ENCODE data around the gene WDR70. TPM values are rescaled to one million over a fixed set of nuclear protein-coding genes. Genes with fewer than 3 reads are reported as not detected.
"Not testable (repeated sequence)": the region's sequence is repeated elsewhere in the genome, so short reads cannot be mapped to it uniquely, and the experiment has no call there.

The WDR70 gene
- total RNA-seq, 1 donor from 2014 or later, result 49.6 TPM

DNA sequence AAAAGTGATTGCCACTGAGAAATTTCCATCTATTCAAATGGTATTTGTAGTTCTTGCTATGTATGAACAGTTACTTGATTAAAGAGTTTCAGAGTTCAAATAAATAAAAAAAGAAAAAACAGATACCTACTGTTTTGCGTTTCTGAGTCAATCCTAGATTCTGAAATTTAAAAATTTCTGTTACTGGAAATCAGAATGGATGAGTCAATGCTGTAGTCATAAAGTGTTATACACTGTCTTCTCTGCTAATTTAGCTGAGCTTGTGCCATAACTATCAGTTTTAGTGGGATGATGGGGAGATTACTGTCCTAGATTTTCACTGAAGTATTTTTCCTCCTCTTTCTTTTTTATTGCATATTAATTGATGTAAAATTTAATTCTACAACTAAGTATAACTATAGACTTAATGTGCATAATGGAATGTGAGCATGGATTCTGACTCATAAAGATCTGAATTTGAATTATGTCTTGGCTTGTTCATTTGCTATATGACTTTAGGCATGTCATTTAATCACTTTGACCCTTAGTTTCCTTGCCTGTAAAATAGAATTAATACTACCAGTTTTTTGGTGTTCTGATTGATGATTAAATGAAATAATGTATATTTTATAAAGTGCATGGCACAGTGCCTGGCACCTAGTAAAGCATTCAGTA, 75.4 kb downstream of the WDR70 start:
- DNase-seq, result not testable (repeated sequence)

GRCh38 chr5:37463191-37464051, 84.3 kb downstream of the WDR70 start:
- DNase-seq, result not testable (repeated sequence)

DNA sequence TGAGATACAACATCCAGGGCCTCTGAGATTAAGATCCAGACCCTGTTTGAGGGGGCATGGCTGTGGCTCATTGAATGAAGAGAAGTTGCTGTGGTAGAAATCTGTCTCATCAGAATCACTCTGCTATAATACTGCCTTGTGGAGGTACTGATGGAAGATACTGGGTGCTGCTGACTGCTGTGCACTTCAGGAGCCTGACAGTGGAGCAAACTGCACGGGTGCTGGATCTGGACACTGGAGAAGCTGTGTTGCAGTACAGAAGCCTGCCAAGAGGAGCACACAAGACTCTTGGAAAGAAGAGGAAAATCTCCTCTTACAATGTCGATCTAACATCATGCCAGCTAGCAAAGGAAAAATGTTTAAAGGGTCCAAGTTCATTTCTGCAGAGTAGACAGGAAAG, 85.5 kb downstream of the WDR70 start:
- DNase-seq, result peak; percentile 14

DNA sequence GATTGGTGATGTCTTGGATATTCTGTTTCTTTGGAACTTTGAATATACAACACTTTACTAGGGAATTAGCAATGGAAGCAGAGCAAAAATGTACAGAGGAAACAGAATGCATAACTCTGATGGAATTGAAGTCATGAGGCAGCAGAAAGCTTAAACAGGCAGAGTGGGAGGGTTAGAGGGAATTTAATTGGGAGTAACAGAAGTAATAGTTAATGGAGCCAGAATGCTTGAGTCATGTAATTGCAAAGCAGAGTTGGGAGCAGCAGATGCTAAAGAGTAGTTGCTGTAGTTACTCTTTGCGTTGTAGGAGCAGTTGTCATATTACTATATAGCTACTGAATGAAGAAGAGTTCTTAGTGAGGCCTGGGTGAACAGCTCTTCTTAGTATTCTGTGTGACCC, 90.3 kb downstream of the WDR70 start:
- not testable (repeated sequence) for DNase-seq

GRCh38 chr5:37471666-37472197, 92.6 kb downstream of the WDR70 start:
- no peak for DNase-seq

DNA sequence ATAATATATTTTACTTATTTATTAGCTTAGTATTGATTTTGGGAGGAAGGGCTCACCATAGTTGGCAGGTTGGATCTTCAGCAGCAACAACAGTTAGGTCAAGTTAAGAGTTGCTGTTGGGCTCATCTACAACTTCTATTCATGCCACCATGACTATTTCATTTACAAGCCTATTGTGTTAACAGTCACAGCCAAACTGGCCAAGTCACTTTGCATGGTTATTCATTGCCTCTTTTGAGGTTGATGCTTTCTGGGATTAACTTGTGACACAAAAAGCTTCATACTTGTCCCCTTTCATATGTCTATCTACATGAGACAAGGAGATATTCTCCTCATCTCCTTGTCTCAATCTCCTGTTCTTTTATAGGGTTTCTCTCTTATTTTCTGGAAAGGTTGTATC, 98.3 kb downstream of the WDR70 start:
- no peak for DNase-seq

GRCh38 chr5:37478121-37478894, 99.2 kb downstream of the WDR70 start:
- DNase-seq, result no peak

DNA sequence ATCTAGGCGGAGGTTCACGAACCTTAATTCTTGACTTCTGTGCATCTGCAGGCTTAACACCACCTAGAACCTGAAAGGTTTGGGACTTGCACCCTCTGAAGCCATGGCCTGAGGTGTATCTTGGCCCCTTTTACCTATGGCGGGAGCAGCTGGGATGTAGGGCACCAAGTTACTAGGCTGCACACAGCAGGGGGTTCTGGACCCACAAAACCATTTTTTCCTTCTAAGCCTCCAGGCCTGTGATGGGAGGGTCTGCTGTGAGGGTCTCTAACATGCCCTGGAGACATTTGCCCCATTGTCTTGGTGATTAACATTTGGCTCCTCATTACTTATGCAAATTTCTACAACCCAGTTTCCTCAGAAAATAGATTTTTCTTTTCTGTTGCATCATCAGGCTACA, 102.3 kb downstream of the WDR70 start:
- DNase-seq, result not testable (repeated sequence)

- no peak for DNase-seq
Measured at GRCh38 chr5:37490120-37490810, 111.1 kb downstream of the WDR70 start.

GRCh38 chr5:37490931-37491330, 111.8 kb downstream of the WDR70 start:
- no peak for DNase-seq

DNA sequence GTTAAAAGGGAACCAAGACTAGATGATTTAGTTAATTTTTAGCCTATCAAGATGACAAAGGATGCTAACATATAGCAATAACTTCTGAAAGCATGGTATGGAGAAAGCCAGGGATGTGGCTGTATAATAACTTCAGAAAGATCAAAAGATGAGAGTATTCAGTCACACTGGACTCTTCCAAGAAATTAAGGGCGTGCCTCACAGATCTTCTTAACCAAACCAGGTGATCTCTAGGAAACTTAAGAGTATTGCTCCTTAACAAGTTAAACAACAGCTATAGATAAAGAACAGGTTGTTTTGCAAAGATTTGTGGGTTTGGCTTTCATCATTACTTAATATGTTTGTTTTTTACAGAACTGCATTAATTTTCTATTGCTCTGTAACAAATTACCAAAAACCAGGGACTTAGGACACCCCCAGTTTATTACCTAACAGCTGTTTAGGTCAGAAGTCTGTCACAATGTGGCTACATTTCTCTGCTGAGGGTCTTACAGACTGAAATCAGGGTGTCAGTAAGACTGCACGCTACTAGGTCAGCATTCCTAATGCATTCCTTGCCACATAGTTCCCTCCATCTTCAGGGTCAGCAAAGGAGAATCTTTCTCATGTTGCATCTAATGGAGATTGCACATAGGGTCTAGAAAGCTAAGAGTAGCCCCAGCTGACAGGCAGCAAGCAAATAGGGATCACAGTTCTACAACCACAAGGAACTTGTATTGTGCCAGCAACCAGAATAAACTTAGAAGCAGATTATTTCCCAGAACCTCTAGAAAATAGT, 113.8 kb downstream of the WDR70 start:
- DNase-seq, result no peak

DNA sequence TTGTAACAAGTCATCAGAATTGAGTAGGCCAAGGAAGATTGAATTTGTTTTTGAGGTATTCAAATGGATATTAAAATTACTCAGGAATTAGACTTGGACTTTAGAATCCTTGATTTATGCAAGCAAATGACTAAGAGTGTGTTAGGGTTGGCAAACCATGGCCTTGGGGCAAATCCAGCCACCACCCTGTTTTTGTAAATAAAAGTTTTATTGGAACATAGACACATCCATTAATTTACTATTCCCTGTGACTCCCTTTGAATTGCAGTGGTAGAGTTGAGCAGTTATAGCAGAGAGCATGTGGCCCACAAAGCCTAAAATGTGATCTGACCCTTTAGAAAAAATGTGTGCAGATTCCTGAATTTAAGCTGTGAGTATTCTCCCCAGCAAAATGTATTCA, 115.6 kb downstream of the WDR70 start:
- no peak for DNase-seq

- no peak for DNase-seq
Measured at GRCh38 chr5:37495210-37495609, 116.1 kb downstream of the WDR70 start.

GRCh38 chr5:37495668-37496347, 116.7 kb downstream of the WDR70 start:
- no peak for DNase-seq

DNA sequence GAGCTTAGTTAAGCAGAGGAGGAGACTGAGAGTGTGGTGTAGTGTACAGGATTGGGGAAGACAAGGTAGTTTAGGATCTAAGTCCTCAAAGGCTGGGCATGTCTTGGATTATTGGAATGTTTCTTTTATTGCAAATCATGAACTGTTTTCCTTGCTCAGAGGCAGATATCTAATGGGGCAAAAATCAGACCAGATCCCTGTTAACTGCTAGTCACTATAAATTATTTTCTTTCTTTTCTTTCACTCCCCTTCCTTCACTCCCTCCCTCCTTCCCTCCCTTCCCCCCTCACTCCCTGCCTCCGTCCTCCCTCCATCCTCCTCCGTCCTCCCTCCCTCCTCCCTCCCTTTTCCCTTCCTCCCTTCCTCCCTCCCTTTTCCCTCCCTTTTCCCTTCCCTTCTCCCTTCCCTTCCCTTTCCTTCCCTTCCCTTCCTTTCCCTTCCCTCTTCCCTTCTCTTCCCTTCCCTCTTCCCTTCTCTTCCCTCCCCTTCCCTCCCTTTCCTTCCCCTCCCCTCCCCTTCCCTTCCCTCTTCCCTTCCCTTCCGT, 117.9 kb downstream of the WDR70 start:
- no peak for DNase-seq

GRCh38 chr5:37501152-37501551, 122.0 kb downstream of the WDR70 start:
- no peak for DNase-seq

GRCh38 chr5:37506241-37506640, 127.1 kb downstream of the WDR70 start:
- no peak for DNase-seq

GRCh38 chr5:37506722-37507121, 127.6 kb downstream of the WDR70 start:
- DNase-seq, result no peak

DNA sequence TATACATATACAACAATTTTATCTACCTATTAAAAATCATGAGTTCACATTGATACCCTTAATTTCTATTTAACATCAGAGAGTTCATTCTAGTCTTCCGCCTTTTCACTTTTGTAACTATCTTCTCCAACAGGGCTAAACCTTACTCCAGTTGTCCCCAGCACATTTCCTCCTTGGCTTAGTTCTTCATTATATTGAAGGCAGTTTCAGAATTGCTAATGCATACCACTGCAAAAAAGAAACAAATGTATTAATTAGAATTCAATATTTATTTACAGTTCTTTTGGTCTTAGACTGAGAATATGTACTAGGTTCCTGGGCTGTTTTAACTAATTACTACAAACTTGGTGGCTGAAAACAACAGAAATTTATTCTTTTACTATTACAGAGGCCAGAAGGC, 132.5 kb downstream of the WDR70 start:
- no peak for DNase-seq

DNA sequence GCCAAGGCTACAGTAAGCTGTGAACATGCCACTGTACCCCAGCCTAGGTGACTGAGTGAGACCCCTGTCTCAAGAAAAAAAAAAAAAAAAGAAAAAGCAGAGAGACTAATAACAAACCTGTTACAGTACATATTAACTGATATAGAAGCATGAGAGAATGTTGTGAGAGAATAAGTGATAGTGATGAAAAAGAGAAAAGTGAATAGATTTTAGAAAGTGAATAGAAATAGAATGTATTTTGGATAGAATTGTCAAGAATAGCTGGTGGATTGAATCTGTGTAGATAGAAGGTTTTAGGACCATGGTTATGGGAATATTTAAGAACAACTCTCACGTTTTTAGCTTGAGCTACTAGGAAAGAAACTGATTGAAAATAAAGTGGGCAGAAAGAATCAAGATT, 135.8 kb downstream of the WDR70 start:
- DNase-seq, result no peak
